GM21576 (cell line): ENCODE results near the gene FAH.
"Not testable (repeated sequence)": the region's sequence is repeated elsewhere in the genome, so short reads cannot be mapped to it uniquely, and the experiment has no call there.

ENCODE experiments used
- ATAC-seq: cut with Tn5 transposase; IDR thresholded peaks from one replicate; pipeline ENCODE4 v1.9.1; 2021; ENCODE audit warnings: mild to moderate bottlenecking, moderate library complexity; ENCODE audit not compliant: unreplicated experiment

FAH gene

GRCh38 chr15:80151148-80151547 lies 1.7 kb upstream of the FAH start:
- no peak for ATAC-seq

GRCh38 chr15:80151576-80151975 lies 1.2 kb upstream of the FAH start:
- no peak for ATAC-seq

- ATAC-seq = peak; percentile 49
Observed at GRCh38 chr15:80152180-80152895, 461 bp upstream of the FAH start.

GRCh38 chr15:80153900-80154299 lies 1.1 kb downstream of the FAH start:
- no peak for ATAC-seq

GRCh38 chr15:80154336-80154735 lies 1.5 kb downstream of the FAH start:
- ATAC-seq = no peak

GRCh38 chr15:80155001-80155377 lies 2.2 kb downstream of the FAH start:
- ATAC-seq = no peak

- ATAC-seq = not testable (repeated sequence)
Observed at GRCh38 chr15:80155378-80156175, 2.8 kb downstream of the FAH start.

- no peak for ATAC-seq
Observed at GRCh38 chr15:80156176-80156720, 3.4 kb downstream of the FAH start.

GRCh38 chr15:80157215-80157614 lies 4.4 kb downstream of the FAH start:
- ATAC-seq = no peak

- ATAC-seq = no peak
Observed at GRCh38 chr15:80159301-80159700, 6.5 kb downstream of the FAH start.

GRCh38 chr15:80159811-80160569 lies 7.2 kb downstream of the FAH start:
- ATAC-seq = no peak

- peak; percentile 73 for ATAC-seq
Observed at GRCh38 chr15:80160570-80161156, 7.9 kb downstream of the FAH start.

- no peak for ATAC-seq
Observed at GRCh38 chr15:80161468-80162016, 8.7 kb downstream of the FAH start.

- ATAC-seq = no peak
Observed at GRCh38 chr15:80162059-80162554, 9.3 kb downstream of the FAH start.

GRCh38 chr15:80163217-80163616 lies 10.4 kb downstream of the FAH start:
- no peak for ATAC-seq

GRCh38 chr15:80163897-80164296 lies 11.1 kb downstream of the FAH start:
- ATAC-seq = no peak

- ATAC-seq = no peak
Observed at GRCh38 chr15:80167936-80168335, 15.1 kb downstream of the FAH start.

- ATAC-seq = no peak
Observed at GRCh38 chr15:80168421-80168820, 15.6 kb downstream of the FAH start.

- ATAC-seq = no peak
Observed at GRCh38 chr15:80169768-80170357, 17.1 kb downstream of the FAH start.

GRCh38 chr15:80170596-80170995 lies 17.8 kb downstream of the FAH start:
- ATAC-seq = no peak
